OCI-LY1 (cell line): ENCODE results near the gene ZNRD2.

Experiments used
- EZH2 ChIP-seq: fragments of 200-600 bp; sonication (generic), shearing (Covaris generic); IDR thresholded peaks from 2 replicates; pipeline ENCODE4 v1.8.0; 2017; ENCODE audit warnings: borderline replicate concordance, mixed run types, mild to moderate bottlenecking, antibody characterized with exemption, low read length, moderate library complexity, mixed read lengths
- TF ChIP-seq, protein P1 (sequence below): fragments of 200-600 bp; sonication (generic), shearing (Covaris generic); IDR thresholded peaks from 2 replicates; pipeline ENCODE4 v1.5.1; 2017; ENCODE audit warnings: mild to moderate bottlenecking, antibody characterized with exemption, low read length, moderate library complexity, mixed read lengths

DNA sequence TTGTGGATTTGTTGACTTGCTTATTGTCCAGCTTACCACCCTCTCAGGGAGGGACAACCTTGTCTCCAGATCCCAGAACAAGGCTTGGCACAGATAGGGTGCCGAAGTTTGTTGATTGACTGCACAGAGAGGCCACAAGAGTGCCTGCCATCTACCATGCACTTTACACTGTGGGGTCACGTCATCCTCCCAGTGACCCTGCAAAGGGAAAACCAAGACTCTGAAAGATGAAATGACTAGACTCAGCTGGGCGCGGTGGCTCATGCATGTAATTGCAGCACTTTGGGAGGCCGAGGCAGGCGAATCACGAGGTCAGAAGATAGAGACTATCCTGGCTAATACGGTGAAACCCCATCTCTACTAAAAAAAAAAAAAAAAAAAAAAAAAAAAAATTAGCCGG lies 7.5 kb upstream of the ZNRD2 start:
- TF ChIP-seq, protein P1, sequence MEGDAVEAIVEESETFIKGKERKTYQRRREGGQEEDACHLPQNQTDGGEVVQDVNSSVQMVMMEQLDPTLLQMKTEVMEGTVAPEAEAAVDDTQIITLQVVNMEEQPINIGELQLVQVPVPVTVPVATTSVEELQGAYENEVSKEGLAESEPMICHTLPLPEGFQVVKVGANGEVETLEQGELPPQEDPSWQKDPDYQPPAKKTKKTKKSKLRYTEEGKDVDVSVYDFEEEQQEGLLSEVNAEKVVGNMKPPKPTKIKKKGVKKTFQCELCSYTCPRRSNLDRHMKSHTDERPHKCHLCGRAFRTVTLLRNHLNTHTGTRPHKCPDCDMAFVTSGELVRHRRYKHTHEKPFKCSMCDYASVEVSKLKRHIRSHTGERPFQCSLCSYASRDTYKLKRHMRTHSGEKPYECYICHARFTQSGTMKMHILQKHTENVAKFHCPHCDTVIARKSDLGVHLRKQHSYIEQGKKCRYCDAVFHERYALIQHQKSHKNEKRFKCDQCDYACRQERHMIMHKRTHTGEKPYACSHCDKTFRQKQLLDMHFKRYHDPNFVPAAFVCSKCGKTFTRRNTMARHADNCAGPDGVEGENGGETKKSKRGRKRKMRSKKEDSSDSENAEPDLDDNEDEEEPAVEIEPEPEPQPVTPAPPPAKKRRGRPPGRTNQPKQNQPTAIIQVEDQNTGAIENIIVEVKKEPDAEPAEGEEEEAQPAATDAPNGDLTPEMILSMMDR, result no peak
- no peak for TF ChIP-seq EZH2
